SK-N-MC (cell line): ENCODE results near the gene PYDC2.
"Not testable (repeated sequence)": the region's sequence is repeated elsewhere in the genome, so short reads cannot be mapped to it uniquely, and the experiment has no call there.

Source experiments
- DNase-seq: peaks from one replicate; pipeline ENCODE4 v3.0.0-alpha.2; 2011; ENCODE audit warnings: low read depth, low spot score
- H3K27ac ChIP-seq: fragments of 200-600 bp; sonication (generic); 2 replicates; pipeline ENCODE4 v1.5.1; 2016; ENCODE audit warnings: mixed run types
- H3K36me3 ChIP-seq: fragments of 200-600 bp; sonication (generic); 2 replicates; pipeline ENCODE4 v1.6.1; 2017; ENCODE audit warnings: antibody characterized with exemption, low read length, mixed read lengths; ENCODE audit not compliant: insufficient read depth
- H3K4me3 ChIP-seq: fragments of 200-600 bp; sonication (generic); 2 replicates; pipeline ENCODE4 v1.5.1; 2016
- H3K9ac ChIP-seq: fragments of 200-600 bp; sonication (generic); 2 replicates; pipeline ENCODE4 v1.8.0; 2017; ENCODE audit warnings: mixed run types, mixed read lengths; ENCODE audit not compliant: insufficient read length
- H3K9me3 ChIP-seq: fragments of 200-600 bp; sonication (generic); 2 replicates; pipeline ENCODE4 v1.6.1; 2017; ENCODE audit warnings: low read depth, mild to moderate bottlenecking, antibody characterized with exemption, low read length, moderate library complexity, mixed read lengths
- EZH2 ChIP-seq: fragments of 200-600 bp; sonication (generic); IDR thresholded peaks from one replicate; pipeline ENCODE4 v1.6.1; 2017; ENCODE audit warnings: antibody characterized with exemption
- FOXP2 ChIP-seq: optimal IDR thresholded peaks from 2 replicates; pipeline ENCODE3; 2011; ENCODE audit warnings: mild to moderate bottlenecking, moderate library complexity; ENCODE audit not compliant: insufficient read depth; ENCODE audit errors: extremely low read length, control extremely low read depth
- POLR2AphosphoS5 ChIP-seq: IDR thresholded peaks from 2 replicates; pipeline ENCODE4 v1.6.1; 2012; ENCODE audit warnings: mild to moderate bottlenecking, low read depth, low read length, borderline replicate concordance

The PYDC2 gene

DNA sequence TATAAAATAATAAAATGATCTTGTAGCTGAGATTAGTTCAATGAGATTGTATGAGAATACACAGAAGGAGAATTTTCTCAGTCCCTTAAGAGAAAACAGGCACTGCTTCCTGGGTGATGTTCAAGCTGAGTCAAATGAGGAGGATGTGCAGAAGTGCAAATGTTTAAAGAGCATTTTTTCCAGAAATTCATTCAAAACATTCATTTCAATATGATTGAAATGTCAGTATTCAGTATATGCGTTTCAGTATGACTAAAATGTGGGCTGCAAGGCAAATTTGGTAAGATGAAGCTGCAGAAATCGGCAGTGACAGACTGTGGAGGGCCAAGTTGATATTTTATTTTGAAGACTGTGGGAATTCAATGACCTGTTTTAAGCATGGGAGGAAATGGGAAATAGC is 19.3 kb upstream of the PYDC2 start:
- no peak for TF ChIP-seq EZH2
- no peak for TF ChIP-seq FOXP2
- TF ChIP-seq POLR2AphosphoS5, result no peak

DNA sequence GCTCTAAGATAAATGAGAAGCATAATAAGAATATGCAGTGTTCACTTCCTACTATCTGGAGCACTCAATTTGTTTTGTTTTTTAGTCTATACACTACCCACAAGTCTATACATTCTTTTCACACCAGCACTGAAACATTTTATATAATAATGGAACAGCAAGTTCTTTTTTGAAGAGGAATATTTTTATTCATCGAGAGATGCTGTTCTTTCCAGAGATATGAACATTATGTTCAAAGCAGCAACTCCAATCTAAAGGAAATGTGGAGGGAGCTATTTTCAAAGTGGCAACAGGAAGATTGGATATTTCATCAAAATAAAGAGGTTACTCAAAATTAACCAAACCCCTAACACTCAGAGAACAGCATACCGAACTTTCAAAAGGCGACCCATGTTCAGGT is 16.4 kb upstream of the PYDC2 start:
- no peak for TF ChIP-seq EZH2
- 0 out of 2 replicates have a peak, but pooled peaks cover 5% of the 10 kb centered on the region for H3K9me3 ChIP-seq
- no peak overlapping the region for H3K9ac ChIP-seq
- H3K4me3 ChIP-seq, result no peak overlapping the region
- DNase-seq, result no peak
- no peaks in the 10 kb centered on the region for H3K36me3 ChIP-seq
- H3K27ac ChIP-seq, result no peak overlapping the region

More for the DNA sequence above, 19.3 kb upstream of the PYDC2 start:
- no peak for DNase-seq
- H3K36me3 ChIP-seq, result no peaks in the 10 kb centered on the region
- H3K9me3 ChIP-seq, result no peaks in the 10 kb centered on the region
- H3K27ac ChIP-seq, result no peak overlapping the region
- no peak overlapping the region for H3K9ac ChIP-seq
- no peak overlapping the region for H3K4me3 ChIP-seq

DNA sequence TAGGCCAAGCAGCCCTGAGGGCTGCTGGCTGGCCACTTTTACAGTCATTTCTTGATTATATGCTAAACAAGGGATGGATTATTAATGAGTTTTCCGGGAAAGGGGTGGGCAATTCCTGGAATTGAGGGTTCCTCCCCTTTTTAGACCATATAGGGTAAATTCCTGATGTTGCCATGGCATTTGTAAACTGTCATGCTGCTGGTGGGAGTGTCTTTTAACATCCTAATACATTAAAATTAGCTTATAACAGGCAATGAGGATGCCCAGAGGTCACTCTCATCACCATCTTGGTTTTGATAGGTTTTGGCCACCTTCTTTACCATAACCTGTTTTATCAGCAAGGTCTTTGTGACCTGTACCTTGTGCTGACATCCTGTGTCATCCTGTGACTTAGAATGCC is 11.7 kb upstream of the PYDC2 start:
- Histone ChIP-seq H3K4me3 (no peak overlapping the region), H3K9me3 (0 out of 2 replicates have a peak, but pooled peaks cover 5% of the 10 kb centered on the region), H3K9ac (no peak overlapping the region), H3K27ac (no peak overlapping the region), H3K36me3 (no peaks in the 10 kb centered on the region)
- TF ChIP-seq FOXP2, result no peak
- TF ChIP-seq POLR2AphosphoS5, result no peak
- no peak for TF ChIP-seq EZH2
- DNase-seq, result no peak

DNA sequence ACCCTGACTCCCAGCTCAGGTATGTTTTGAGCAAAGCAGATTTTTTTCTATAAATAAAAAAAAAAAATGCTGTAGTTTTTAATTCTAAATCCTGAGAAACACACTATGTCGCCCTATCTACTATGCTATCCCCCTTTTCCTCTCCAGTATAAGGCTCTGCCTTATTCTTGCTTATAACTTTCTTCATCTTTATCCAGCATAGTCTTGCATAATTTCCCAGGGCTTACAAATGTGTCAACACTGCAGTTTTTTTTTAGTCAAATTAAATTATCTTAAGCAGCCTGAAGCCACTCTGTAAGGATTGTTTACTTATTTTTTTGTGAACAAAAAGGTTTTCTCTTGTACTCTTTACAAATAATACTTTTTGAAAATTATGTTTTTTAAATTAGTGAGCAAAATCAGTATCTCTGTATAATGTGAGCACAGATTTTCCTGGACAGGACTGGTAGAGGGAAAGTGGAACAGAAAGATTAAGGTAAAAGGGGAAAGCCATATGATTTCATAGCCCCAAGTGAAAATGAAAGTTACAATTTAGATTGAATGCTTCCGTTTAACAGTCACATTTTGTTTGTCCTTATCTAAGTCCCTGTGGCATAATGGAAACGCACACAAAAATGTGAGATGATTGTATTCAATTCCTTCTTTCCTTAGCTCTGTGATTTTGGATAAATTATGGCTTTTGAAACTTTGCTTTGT is 5.6 kb upstream of the PYDC2 start:
- H3K9ac ChIP-seq, result peak overlapping the region; percentile 67
- TF ChIP-seq EZH2 (no peak), POLR2AphosphoS5 (no peak; the same call in 1 of the 2 replicates), FOXP2 (no peak)
- peak; percentile 35 for DNase-seq
- peak overlapping the region; percentile 83 for H3K27ac ChIP-seq
- no peaks in the 10 kb centered on the region for H3K36me3 ChIP-seq
- peak overlapping the region; percentile 55 for H3K4me3 ChIP-seq
- H3K9me3 ChIP-seq, result no peaks in the 10 kb centered on the region

DNA sequence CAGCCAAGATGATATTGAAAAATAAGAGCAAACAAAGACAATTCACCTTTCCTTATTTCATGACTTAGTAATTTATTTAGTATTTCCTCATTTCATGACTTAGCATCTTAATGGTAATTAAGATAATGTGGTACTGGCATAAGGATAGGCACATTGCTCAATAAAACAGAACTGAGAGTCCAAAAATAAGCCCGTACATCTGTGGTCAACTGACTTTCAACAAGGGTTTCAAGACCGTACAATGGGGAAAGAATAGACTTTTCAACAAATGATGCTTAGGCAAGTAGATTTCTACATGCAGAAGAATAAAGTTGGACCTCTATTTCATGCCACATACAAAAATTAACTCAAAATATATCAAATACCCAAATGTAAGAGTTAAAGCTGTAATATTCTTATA is 603 bp upstream of the PYDC2 start:
- Histone ChIP-seq H3K27ac (no peak overlapping the region), H3K9ac (no peak overlapping the region), H3K9me3 (no peaks in the 10 kb centered on the region), H3K4me3 (no peak overlapping the region), H3K36me3 (no peaks in the 10 kb centered on the region)
- TF ChIP-seq FOXP2 (no peak), POLR2AphosphoS5 (no peak), EZH2 (no peak)
- no peak for DNase-seq

DNA sequence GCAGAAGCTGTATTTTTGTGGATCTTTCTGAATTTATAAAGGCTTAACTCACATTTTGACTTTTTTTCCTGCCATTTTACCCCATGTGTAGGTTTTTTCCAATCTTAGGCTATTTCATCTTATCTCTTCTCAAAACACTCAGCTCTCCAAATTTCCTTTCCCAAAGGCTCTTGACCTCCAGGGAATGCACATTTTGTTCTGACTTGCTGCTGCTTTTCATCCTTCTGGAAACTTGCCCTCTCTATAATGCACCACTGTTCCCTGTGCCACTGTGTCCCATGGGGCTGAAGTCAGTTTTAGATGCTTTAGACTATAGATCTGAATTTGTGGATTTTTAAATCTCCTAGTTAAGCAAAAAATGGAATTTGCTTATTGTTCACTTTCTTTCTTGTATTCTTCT is 9.1 kb downstream of the PYDC2 start:
- no peak overlapping the region for H3K9ac ChIP-seq
- DNase-seq, result no peak
- H3K9me3 ChIP-seq, result no peaks in the 10 kb centered on the region
- no peak for TF ChIP-seq POLR2AphosphoS5
- TF ChIP-seq EZH2, result no peak
- no peak for TF ChIP-seq FOXP2
- peak overlapping the region; percentile 49; the same call in 1 of the 2 replicates for H3K27ac ChIP-seq
- no peaks in the 10 kb centered on the region for H3K36me3 ChIP-seq
- peak overlapping the region; percentile 16; the same call in 1 of the 2 replicates for H3K4me3 ChIP-seq

DNA sequence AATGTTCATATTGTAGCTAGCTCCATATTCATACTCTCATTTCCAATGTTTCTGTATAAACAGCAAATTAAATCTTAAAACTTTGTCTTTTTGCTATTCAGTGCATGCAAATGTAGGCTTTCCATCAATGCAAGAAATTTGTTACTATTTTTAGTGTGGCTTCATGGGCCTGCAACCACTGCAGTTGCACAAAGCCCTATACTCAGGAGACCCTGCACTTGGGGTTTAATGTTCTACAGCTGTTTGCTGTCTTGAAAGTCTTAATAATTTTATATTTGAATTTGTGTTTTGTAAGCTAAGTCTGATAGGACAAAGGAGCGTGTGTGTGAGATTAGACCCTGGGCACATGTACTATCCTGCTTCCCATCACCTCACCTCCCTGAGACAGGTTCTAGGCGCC is 9.6 kb downstream of the PYDC2 start:
- TF ChIP-seq POLR2AphosphoS5 (no peak), FOXP2 (no peak), EZH2 (no peak)

DNA sequence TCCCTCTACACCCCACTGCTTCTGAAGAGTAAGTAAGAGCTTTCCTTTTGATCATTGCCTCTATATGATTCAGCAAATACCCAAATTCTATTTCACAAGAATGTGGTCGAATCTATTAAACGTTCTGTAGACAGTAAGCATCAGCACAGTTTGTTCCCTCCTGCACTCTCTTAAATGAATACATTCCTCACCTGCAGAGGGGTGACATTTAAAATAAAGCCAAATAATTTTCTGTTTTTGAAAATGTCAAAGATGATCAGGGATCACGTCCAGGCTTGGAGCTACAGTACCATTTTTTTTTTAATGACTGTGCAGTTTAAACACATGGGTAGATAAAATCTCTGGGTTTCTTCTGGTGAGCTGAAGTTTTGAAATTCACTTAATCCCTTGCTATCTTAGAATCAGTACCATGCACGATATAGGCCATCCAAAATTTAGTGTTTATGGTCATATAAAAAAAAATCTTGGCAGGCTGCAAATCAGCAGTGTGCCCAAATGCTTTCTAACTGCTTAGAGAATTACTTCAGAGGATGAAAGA is 12.8 kb downstream of the PYDC2 start:
- DNase-seq, result no peak
- no peaks in the 10 kb centered on the region for H3K9me3 ChIP-seq
- no peaks in the 10 kb centered on the region for H3K36me3 ChIP-seq
- H3K27ac ChIP-seq, result peak overlapping the region; percentile 16; the same call in 1 of the 2 replicates
- no peak for TF ChIP-seq FOXP2
- no peak for TF ChIP-seq EZH2
- no peak for TF ChIP-seq POLR2AphosphoS5
- no peak overlapping the region for H3K9ac ChIP-seq
- no peak overlapping the region for H3K4me3 ChIP-seq

More for the DNA sequence above, 9.6 kb downstream of the PYDC2 start:
- DNase-seq, result no peak
- Histone ChIP-seq H3K36me3 (no peaks in the 10 kb centered on the region), H3K4me3 (peak overlapping the region; percentile 16; the same call in 1 of the 2 replicates), H3K27ac (peak overlapping the region; percentile 49; the same call in 1 of the 2 replicates), H3K9me3 (no peaks in the 10 kb centered on the region), H3K9ac (no peak overlapping the region)

DNA sequence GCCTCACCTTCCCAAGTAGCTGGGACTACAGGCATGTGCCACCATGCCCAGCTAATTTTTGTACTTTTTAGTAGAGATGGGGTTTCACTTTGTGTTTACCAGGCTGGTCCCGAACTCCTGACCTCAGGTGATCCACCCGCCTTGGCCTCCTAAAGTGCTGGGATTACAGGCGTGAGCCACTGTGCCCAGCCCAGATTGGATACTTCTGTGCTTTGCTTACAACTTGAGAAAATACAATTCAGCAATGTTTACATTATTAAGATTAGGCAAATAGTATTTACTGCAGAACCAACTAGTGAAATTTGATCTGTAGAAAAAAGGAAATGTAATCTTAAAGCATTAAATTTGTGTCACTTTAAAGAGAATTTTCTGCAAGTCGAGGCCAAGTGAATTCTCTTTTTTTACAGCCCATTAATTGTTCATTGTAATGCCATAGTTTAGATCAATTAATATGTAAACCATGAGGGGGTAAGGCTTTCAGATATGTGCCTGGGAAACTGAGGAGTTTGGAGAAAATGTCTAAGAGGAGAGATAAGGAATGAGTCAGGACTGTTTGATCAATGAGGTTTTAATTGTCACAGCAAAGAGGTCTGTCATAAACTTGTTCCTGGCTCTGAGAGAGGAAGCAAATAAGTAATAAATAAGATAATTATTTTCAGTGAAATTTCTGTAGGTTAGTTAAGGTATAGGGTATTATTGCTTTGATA is 15.3 kb downstream of the PYDC2 start:
- no peaks in the 10 kb centered on the region for H3K36me3 ChIP-seq
- no peak overlapping the region for H3K9ac ChIP-seq
- TF ChIP-seq POLR2AphosphoS5 (no peak), EZH2 (no peak), FOXP2 (no peak)
- H3K9me3 ChIP-seq, result no peaks in the 10 kb centered on the region
- DNase-seq, result no peak
- no peak overlapping the region for H3K4me3 ChIP-seq
- no peak overlapping the region for H3K27ac ChIP-seq

DNA sequence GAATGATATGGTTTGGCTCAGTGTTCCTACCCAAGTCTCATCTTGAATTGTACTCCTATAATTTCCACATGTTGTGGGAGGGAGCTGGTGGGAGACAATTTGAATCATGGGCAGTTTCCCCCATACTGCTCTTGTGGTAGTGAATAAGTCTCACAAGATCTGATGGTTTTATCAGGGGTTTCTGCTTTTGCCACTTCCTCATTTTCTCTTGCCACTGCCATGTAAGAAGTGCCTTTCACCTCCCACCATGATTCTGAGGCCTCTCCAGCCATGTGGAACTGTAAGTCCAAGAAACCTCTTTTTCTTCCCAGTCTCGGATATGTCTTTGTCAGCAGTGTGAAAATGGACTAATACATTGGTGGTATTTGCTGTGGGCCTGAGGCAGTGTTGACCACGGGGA is 23.0 kb downstream of the PYDC2 start:
- H3K36me3 ChIP-seq, H3K4me3 ChIP-seq, H3K27ac ChIP-seq, H3K9ac ChIP-seq, DNase-seq, H3K9me3 ChIP-seq: not testable (repeated sequence)
